Breast epithelium (tissue), 3 donors: ENCODE results near the gene EXOC8.

Source experiments
- CTCF ChIP-seq, 3 donors: fragments of 450-650 bp; IDR thresholded peaks; one replicate each; pipeline ENCODE4 v1.5.1; 2016 to 2017; ENCODE audit warnings: antibody characterized with exemption in 3 of 3, mild to moderate bottlenecking in 3 of 3, moderate library complexity in 3 of 3
- POLR2A ChIP-seq: fragments of 450-650 bp; IDR thresholded peaks from one replicate; pipeline ENCODE4 v1.6.1; 2016; ENCODE audit warnings: antibody characterized with exemption, mild to moderate bottlenecking, moderate library complexity
- POLR2AphosphoS5 ChIP-seq, 3 donors: sonication (generic); formaldehyde crosslinking; IDR thresholded peaks; one replicate each; pipeline ENCODE4 v1.6.1; 2017; ENCODE audit warnings: antibody characterized with exemption in 3 of 3

GRCh38 chr1:231369282-231369681 lies 31.6 kb upstream of the EXOC8 start:
- TF ChIP-seq POLR2A (no peak), CTCF (IDR thresholded peaks at IDR 0.05) (no peak), POLR2AphosphoS5 (IDR thresholded peaks at IDR 0.05) (no peak)
